ENCODE measurements around the gene NKTR.

- TF ChIP-seq POLR2AphosphoS5 (IDR thresholded peaks at IDR 0.05; ENCODE audit: borderline replicate concordance, low read depth, low read length): no peak
- no peak for TF ChIP-seq EZH2 (IDR thresholded peaks at IDR 0.05)
- TF ChIP-seq FOXP2 (optimal IDR thresholded peaks at IDR 0.05; ENCODE audit: control extremely low read depth, extremely low read length, insufficient read depth): no peak
Measured at GRCh38 chr3:42578054-42578453, 22.4 kb upstream of the NKTR start.
